Neural cell (in vitro differentiated cells): ENCODE measurements around the gene FUBP3. TPM values are rescaled to one million over a fixed set of nuclear protein-coding genes. Genes with fewer than 3 reads are reported as not detected.

Experiments
- H2AFZ ChIP-seq: fragments of 200-600, 300-800 bp; sonication (generic), shearing (Covaris generic); 2 replicates; pipeline ENCODE4 v1.6.0; 2014; ENCODE audit warnings: low read depth, mild to moderate bottlenecking, antibody characterized with exemption, low read length, moderate library complexity
- H3F3A ChIP-seq: fragments of 200-600 bp; shearing (Covaris generic); 2 replicates; pipeline ENCODE4 v1.6.1; 2016; ENCODE audit warnings: mild to moderate bottlenecking, moderate library complexity, mixed read lengths, antibody characterized with exemption, low read length; ENCODE audit not compliant: insufficient read depth, poor library complexity, severe bottlenecking
- H3K27ac ChIP-seq: fragments of 200-600, 300-800 bp; sonication (generic), shearing (Covaris generic); 2 replicates; pipeline ENCODE4 v1.5.1; 2014; ENCODE audit warnings: mild to moderate bottlenecking, low read length, moderate library complexity
- H3K27me3 ChIP-seq: fragments of 300-800, 200-600 bp; sonication (generic), shearing (Covaris generic); 2 replicates; pipeline ENCODE4 v1.6.0; 2014; ENCODE audit warnings: mild to moderate bottlenecking, low read depth, low read length, moderate library complexity; ENCODE audit not compliant: insufficient read depth
- H3K36me3 ChIP-seq: fragments of 300-800, 200-600 bp; sonication (generic), shearing (Covaris generic); 2 replicates; pipeline ENCODE4 v1.5.1; 2014; ENCODE audit warnings: mild to moderate bottlenecking, antibody characterized with exemption, low read length, moderate library complexity; ENCODE audit not compliant: insufficient read depth
- H3K4me2 ChIP-seq: fragments of 300-800, 200-600 bp; sonication (generic), shearing (Covaris generic); 2 replicates; pipeline ENCODE4 v1.6.0; 2014; ENCODE audit warnings: mild to moderate bottlenecking, low read length
- H3K4me3 ChIP-seq: fragments of 300-800, 200-600 bp; sonication (generic), shearing (Covaris generic); 2 replicates; pipeline ENCODE4 v1.5.1; 2014; ENCODE audit warnings: mild to moderate bottlenecking, low read length, moderate library complexity
- H3K79me2 ChIP-seq: fragments of 200-600 bp; shearing (Covaris generic); replicated peaks from 2 replicates; pipeline ENCODE4 v1.6.0; 2014; ENCODE audit warnings: mild to moderate bottlenecking, low read length, moderate library complexity; ENCODE audit not compliant: insufficient read depth
- H3K9ac ChIP-seq: fragments of 300-800, 200-600 bp; sonication (generic), shearing (Covaris generic); 2 replicates; pipeline ENCODE4 v1.6.1; 2016; ENCODE audit warnings: mild to moderate bottlenecking, low read length, mixed read lengths
- H3K9me2 ChIP-seq: fragments of 200-600 bp; shearing (Covaris generic); 2 replicates; pipeline ENCODE4 v1.6.1; 2016; ENCODE audit warnings: mild to moderate bottlenecking, low read length, mixed read lengths; ENCODE audit not compliant: insufficient read depth
- H3K9me3 ChIP-seq: fragments of 200-600, 300-800 bp; sonication (generic), shearing (Covaris generic); 2 replicates; pipeline ENCODE4 v1.6.1; 2016; ENCODE audit warnings: mild to moderate bottlenecking, mixed run types, low read length, moderate library complexity, mixed read lengths
- H4K20me1 ChIP-seq: fragments of 200-600 bp; shearing (Covaris generic); 2 replicates; pipeline ENCODE4 v1.6.1; 2016; ENCODE audit warnings: mild to moderate bottlenecking, mixed run types; ENCODE audit not compliant: insufficient read depth
- EP300 ChIP-seq: fragments of 450-650 bp; conservative IDR thresholded peaks from 2 replicates; pipeline ENCODE4 v1.6.1; 2014; ENCODE audit warnings: antibody characterized with exemption, mild to moderate bottlenecking, moderate library complexity; ENCODE audit not compliant: poor library complexity, severe bottlenecking
- EZH2 ChIP-seq: fragments of 200-600, 300-800 bp; shearing (Covaris generic), sonication (generic); IDR thresholded peaks from 2 replicates; pipeline ENCODE4 v1.6.1; 2014; ENCODE audit warnings: antibody characterized with exemption, low read length, borderline replicate concordance, mild to moderate bottlenecking; ENCODE audit not compliant: insufficient read depth, poor library complexity, severe bottlenecking
- MXI1 ChIP-seq: fragments of 450-650 bp; conservative IDR thresholded peaks from 2 replicates; pipeline ENCODE4 v1.6.1; 2014; ENCODE audit warnings: antibody characterized with exemption, mild to moderate bottlenecking; ENCODE audit not compliant: poor library complexity, severe bottlenecking
- POLR2AphosphoS5 ChIP-seq: IDR thresholded peaks from 2 replicates; pipeline ENCODE4 v1.6.1; 2012
- RAD21 ChIP-seq: fragments of 450-650 bp; conservative IDR thresholded peaks from 2 replicates; pipeline ENCODE4 v1.6.1; 2014; ENCODE audit warnings: antibody characterized with exemption, mild to moderate bottlenecking, moderate library complexity
- SMC3 ChIP-seq: fragments of 450-650 bp; conservative IDR thresholded peaks from 2 replicates; pipeline ENCODE4 v1.6.1; 2014; ENCODE audit warnings: antibody characterized with exemption, mild to moderate bottlenecking, moderate library complexity; ENCODE audit not compliant: poor library complexity
- TAF1 ChIP-seq: IDR thresholded peaks from 2 replicates; pipeline ENCODE4 v1.6.1; 2012; ENCODE audit warnings: low read depth
- polyA plus RNA-seq: library from polyadenylated mRNA; depleted of rRNA; stranded (reverse); fragments of >200 nt; gene quantifications from 2 replicates; pipeline ENCODE4 v1.2.3, GENCODE V29; 2014
- TF ChIP-seq, protein P1 (sequence below): IDR thresholded peaks from 2 replicates; pipeline ENCODE4 v1.6.1; 2012; ENCODE audit warnings: borderline replicate concordance
- TF ChIP-seq, protein P2 (sequence below): fragments of 450-650 bp; IDR thresholded peaks from 2 replicates; pipeline ENCODE4 v1.5.1; 2014; ENCODE audit warnings: antibody characterized with exemption, mild to moderate bottlenecking, moderate library complexity; ENCODE audit not compliant: poor library complexity, severe bottlenecking

Gene FUBP3
- polyA plus RNA-seq, 1 donor from 2014 or later = 70.5 TPM

- Histone ChIP-seq H3F3A (no peaks in the 10 kb centered on the region), H3K27me3 (peaks cover 5% of the 10 kb centered on the region), H3K4me2 (no peak overlapping the region), H3K79me2 (no peaks in the 10 kb centered on the region), H3K9ac (peak overlapping the region; percentile 34), H3K27ac (no peak overlapping the region), H4K20me1 (no peaks in the 10 kb centered on the region), H3K9me3 (no peaks in the 10 kb centered on the region), H3K4me3 (peak overlapping the region; percentile 50), H3K9me2 (no peaks in the 10 kb centered on the region), H2AFZ (peak overlapping the region; percentile 27), H3K36me3 (no peaks in the 10 kb centered on the region)
- TF ChIP-seq RAD21 = peak; percentile 14
- no peak for TF ChIP-seq TAF1
- TF ChIP-seq, protein P1, sequence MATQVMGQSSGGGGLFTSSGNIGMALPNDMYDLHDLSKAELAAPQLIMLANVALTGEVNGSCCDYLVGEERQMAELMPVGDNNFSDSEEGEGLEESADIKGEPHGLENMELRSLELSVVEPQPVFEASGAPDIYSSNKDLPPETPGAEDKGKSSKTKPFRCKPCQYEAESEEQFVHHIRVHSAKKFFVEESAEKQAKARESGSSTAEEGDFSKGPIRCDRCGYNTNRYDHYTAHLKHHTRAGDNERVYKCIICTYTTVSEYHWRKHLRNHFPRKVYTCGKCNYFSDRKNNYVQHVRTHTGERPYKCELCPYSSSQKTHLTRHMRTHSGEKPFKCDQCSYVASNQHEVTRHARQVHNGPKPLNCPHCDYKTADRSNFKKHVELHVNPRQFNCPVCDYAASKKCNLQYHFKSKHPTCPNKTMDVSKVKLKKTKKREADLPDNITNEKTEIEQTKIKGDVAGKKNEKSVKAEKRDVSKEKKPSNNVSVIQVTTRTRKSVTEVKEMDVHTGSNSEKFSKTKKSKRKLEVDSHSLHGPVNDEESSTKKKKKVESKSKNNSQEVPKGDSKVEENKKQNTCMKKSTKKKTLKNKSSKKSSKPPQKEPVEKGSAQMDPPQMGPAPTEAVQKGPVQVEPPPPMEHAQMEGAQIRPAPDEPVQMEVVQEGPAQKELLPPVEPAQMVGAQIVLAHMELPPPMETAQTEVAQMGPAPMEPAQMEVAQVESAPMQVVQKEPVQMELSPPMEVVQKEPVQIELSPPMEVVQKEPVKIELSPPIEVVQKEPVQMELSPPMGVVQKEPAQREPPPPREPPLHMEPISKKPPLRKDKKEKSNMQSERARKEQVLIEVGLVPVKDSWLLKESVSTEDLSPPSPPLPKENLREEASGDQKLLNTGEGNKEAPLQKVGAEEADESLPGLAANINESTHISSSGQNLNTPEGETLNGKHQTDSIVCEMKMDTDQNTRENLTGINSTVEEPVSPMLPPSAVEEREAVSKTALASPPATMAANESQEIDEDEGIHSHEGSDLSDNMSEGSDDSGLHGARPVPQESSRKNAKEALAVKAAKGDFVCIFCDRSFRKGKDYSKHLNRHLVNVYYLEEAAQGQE = no peak
- TF ChIP-seq SMC3 = peak; percentile 22
Measured at GRCh38 chr9:130535818-130536521, 43.4 kb upstream of the FUBP3 start.

DNA sequence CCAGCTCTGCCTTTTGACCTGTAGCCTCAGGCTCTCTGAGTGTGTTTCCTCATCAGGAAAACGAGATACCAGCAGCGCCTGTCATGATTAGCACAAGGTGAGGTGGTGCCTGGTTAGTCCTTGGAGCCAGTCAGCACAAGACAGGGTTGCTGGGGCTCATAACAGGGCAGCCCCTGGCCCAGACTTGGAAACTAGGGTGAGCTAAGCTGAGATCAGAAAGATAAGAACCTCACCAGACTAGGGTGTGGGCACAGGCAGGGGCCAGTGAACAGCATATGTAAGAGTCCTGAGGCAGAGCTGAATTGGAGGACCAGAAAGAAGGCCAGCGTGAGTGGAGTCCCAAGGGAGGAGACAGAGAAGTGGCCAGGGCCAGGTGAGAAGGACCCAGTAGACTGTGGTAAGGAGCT lies 42.7 kb upstream of the FUBP3 start:
- no peaks in the 10 kb centered on the region for H3F3A ChIP-seq
- TF ChIP-seq EZH2 = no peak
- TF ChIP-seq POLR2AphosphoS5 = no peak
- TF ChIP-seq TAF1 = no peak
- TF ChIP-seq, protein P2, sequence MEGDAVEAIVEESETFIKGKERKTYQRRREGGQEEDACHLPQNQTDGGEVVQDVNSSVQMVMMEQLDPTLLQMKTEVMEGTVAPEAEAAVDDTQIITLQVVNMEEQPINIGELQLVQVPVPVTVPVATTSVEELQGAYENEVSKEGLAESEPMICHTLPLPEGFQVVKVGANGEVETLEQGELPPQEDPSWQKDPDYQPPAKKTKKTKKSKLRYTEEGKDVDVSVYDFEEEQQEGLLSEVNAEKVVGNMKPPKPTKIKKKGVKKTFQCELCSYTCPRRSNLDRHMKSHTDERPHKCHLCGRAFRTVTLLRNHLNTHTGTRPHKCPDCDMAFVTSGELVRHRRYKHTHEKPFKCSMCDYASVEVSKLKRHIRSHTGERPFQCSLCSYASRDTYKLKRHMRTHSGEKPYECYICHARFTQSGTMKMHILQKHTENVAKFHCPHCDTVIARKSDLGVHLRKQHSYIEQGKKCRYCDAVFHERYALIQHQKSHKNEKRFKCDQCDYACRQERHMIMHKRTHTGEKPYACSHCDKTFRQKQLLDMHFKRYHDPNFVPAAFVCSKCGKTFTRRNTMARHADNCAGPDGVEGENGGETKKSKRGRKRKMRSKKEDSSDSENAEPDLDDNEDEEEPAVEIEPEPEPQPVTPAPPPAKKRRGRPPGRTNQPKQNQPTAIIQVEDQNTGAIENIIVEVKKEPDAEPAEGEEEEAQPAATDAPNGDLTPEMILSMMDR = no peak
- TF ChIP-seq, protein P1 = no peak
- no peak for TF ChIP-seq EP300
- no peak for TF ChIP-seq RAD21
- TF ChIP-seq MXI1 = no peak
- TF ChIP-seq SMC3 = no peak
- H3K9ac ChIP-seq = no peak overlapping the region
- peaks cover 5% of the 10 kb centered on the region for H3K27me3 ChIP-seq
- H3K79me2 ChIP-seq = no peaks in the 10 kb centered on the region
- H3K4me3 ChIP-seq = no peak overlapping the region
- H3K36me3 ChIP-seq = no peaks in the 10 kb centered on the region
- no peak overlapping the region for H3K4me2 ChIP-seq
- no peaks in the 10 kb centered on the region for H3K9me2 ChIP-seq
- H3K27ac ChIP-seq = no peak overlapping the region
- no peak overlapping the region for H2AFZ ChIP-seq
- no peaks in the 10 kb centered on the region for H4K20me1 ChIP-seq
- no peaks in the 10 kb centered on the region for H3K9me3 ChIP-seq
